HepG2 (cell line): Measurements from ENCODE around the gene ANP32B. TPM values are rescaled to one million over a fixed set of nuclear protein-coding genes. Genes with fewer than 3 reads are reported as not detected.
A peak's percentile ranks its signal among the peaks of the same experiment; 100 is the strongest.

Source experiments
- ATAC-seq: fragments of 200-7000 bp; cut with Tn5 transposase; 3 replicates; pipeline ENCODE4 v1.9.1; 2020; ENCODE audit warnings: mild to moderate bottlenecking, moderate library complexity
- BruUV-seq: library from RNA; stranded (reverse); fragments of 400-500 nt; replicated peaks from 2 replicates; lab custom pipeline; 2021; lab: Mats Ljungman, UMichigan
- CTCF ChIA-PET: fragments of 300-600 bp; formaldehyde crosslinking; extraction: SDS; loops from one replicate; lab custom pipeline; 2021; ENCODE audit warnings: low total read pairs, inconsistent platforms, low intra/inter-chr PET ratio; lab: Yijun Ruan, JAX
- POLR2A ChIA-PET: fragments of 350-600 bp; sonication (Branson Sonifier 250); formaldehyde crosslinking; loops from one replicate; lab custom pipeline; 2020; ENCODE audit warnings: antibody characterized with exemption, inconsistent platforms; lab: Yijun Ruan, JAX
- DNase-seq: peaks from one replicate; pipeline ENCODE4 v3.0.0-alpha.2; 2015; ENCODE audit warnings: low spot score
- FAIRE-seq: peaks from 3 replicates; lab custom pipeline; 2011; peaks lifted over from hg19 to GRCh38; lab: Jason Lieb, UNC
- H2AFZ ChIP-seq: one replicate; pipeline ENCODE4 v1.6.1; 2011; ENCODE audit warnings: low read length, inconsistent platforms
- H3K27ac ChIP-seq: fragments of 300-600 bp; 3 replicates; pipeline ENCODE4 v1.8.0; 2011; ENCODE audit warnings: mixed run types, mild to moderate bottlenecking, mixed read lengths, low read length, inconsistent platforms; ENCODE audit not compliant: insufficient read depth; ENCODE audit errors: extremely low read length
- H3K27me3 ChIP-seq, 2 experiments: fragments of 200-600 bp in 1 of 2; 2 replicates in 1 of 2; 3 replicates in 1 of 2; pipeline versions ENCODE4 v1.6.0 to v1.8.0; 2011; ENCODE audit warnings: low read length in 2 of 2, mild to moderate bottlenecking in 2 of 2, moderate library complexity in 2 of 2, inconsistent platforms in 1 of 2; ENCODE audit not compliant: insufficient read depth in 2 of 2, control insufficient read depth in 1 of 2
- H3K36me3 ChIP-seq, 2 experiments: fragments of 200-600 bp in 1 of 2; replicated peaks in 1 of 2; 2 replicates in 1 of 2; 3 replicates in 1 of 2; pipeline versions ENCODE4 v1.5.1 to v1.8.0; 2011; ENCODE audit warnings: low read length in 2 of 2, inconsistent platforms in 1 of 2; ENCODE audit not compliant: insufficient read depth in 2 of 2, control insufficient read depth in 1 of 2
- H3K4me1 ChIP-seq: 2 replicates; pipeline ENCODE4 v1.5.1; 2012; ENCODE audit warnings: low read length, inconsistent platforms; ENCODE audit not compliant: insufficient read depth
- H3K4me2 ChIP-seq: 2 replicates; pipeline ENCODE4 v1.6.0; 2011; ENCODE audit warnings: low read depth, low read length, inconsistent platforms
- H3K4me3 ChIP-seq, 3 experiments: fragments of 200-600 bp in 1 of 3; sonication (generic), shearing (Covaris generic) in 1 of 3; replicated peaks in 1 of 3; 2 replicates each; pipeline ENCODE4 v1.5.1; 2011 to 2016; ENCODE audit warnings: low read length in 3 of 3, inconsistent platforms in 2 of 3, low read depth in 2 of 3, mild to moderate bottlenecking in 2 of 3, control low read depth in 1 of 3, mixed read lengths in 1 of 3; ENCODE audit not compliant: insufficient read depth in 1 of 3
- H3K79me2 ChIP-seq: one replicate; pipeline ENCODE4 v1.6.1; 2011; ENCODE audit warnings: low read length, inconsistent platforms; ENCODE audit not compliant: insufficient read depth
- H3K9ac ChIP-seq: 2 replicates; pipeline ENCODE4 v1.6.0; 2011; ENCODE audit warnings: mild to moderate bottlenecking, low read depth, low read length, inconsistent platforms; ENCODE audit not compliant: insufficient read depth
- H3K9me3 ChIP-seq: 2 replicates; pipeline ENCODE4 v1.5.1; 2012; ENCODE audit warnings: mild to moderate bottlenecking, low read length
- H4K20me1 ChIP-seq: 2 replicates; pipeline ENCODE4 v1.6.0; 2011; ENCODE audit warnings: inconsistent platforms, mild to moderate bottlenecking, low read length, moderate library complexity; ENCODE audit not compliant: insufficient read depth
- CBX2 ChIP-seq, 2 experiments: fragments of 200-600 bp in 1 of 2; sonication (generic); formaldehyde crosslinking in 1 of 2; IDR thresholded peaks; 2 replicates each; pipeline versions ENCODE4 v1.7.0 to v1.8.1; 2018 to 2022; ENCODE audit warnings: low read depth in 2 of 2, low read length in 1 of 2, mild to moderate bottlenecking in 1 of 2, missing genetic modification reagents in 1 of 2
- JUN ChIP-seq: sonication (generic); formaldehyde crosslinking; IDR thresholded peaks from 2 replicates; pipeline ENCODE4 v1.4.0; 2020; ENCODE audit warnings: mild to moderate bottlenecking, missing genetic modification reagents
- NBN ChIP-seq: fragments of 450-650 bp; conservative IDR thresholded peaks from 2 replicates; pipeline ENCODE4 v1.6.1; 2017
- NCOA5 ChIP-seq: sonication (generic); formaldehyde crosslinking; IDR thresholded peaks from 2 replicates; pipeline ENCODE4 v1.4.0; 2020; ENCODE audit warnings: missing genetic modification reagents
- PAWR ChIP-seq: sonication (generic); formaldehyde crosslinking; IDR thresholded peaks from 2 replicates; pipeline ENCODE4 v1.4.0; 2020; ENCODE audit warnings: missing genetic modification reagents, mild to moderate bottlenecking, borderline replicate concordance
- REPIN1 ChIP-seq: sonication (generic); formaldehyde crosslinking; IDR thresholded peaks from 2 replicates; pipeline ENCODE4 v1.8.0; 2022; ENCODE audit warnings: missing genetic modification reagents, low read depth, mild to moderate bottlenecking, borderline replicate concordance
- REST ChIP-seq, 2 experiments: IDR thresholded peaks; 2 replicates each; pipeline ENCODE4 v1.6.1; 2011 to 2012; ENCODE audit warnings: low read length in 2 of 2, borderline replicate concordance in 1 of 2, low read depth in 1 of 2, mild to moderate bottlenecking in 1 of 2, moderate library complexity in 1 of 2
- TAF1 ChIP-seq: sonication (generic); formaldehyde crosslinking; IDR thresholded peaks from 2 replicates; pipeline ENCODE4 v1.4.0; 2020; ENCODE audit warnings: missing genetic modification reagents
- ZNF468 ChIP-seq: sonication (generic); formaldehyde crosslinking; IDR thresholded peaks from 2 replicates; pipeline ENCODE4 v1.8.0; 2022; ENCODE audit warnings: mild to moderate bottlenecking, moderate library complexity, missing genetic modification reagents
- ZNF574 ChIP-seq: sonication (generic); formaldehyde crosslinking; IDR thresholded peaks from 2 replicates; pipeline ENCODE4 v1.4.0; 2020; ENCODE audit warnings: missing genetic modification reagents
- ZNF687 ChIP-seq: sonication (generic); formaldehyde crosslinking; IDR thresholded peaks from 2 replicates; pipeline ENCODE4 v1.5.1; 2020; ENCODE audit warnings: mild to moderate bottlenecking, missing genetic modification reagents, moderate library complexity
- ZNF850 ChIP-seq: sonication (generic); formaldehyde crosslinking; conservative IDR thresholded peaks from 2 replicates; pipeline ENCODE4 v1.9.0; 2021; ENCODE audit warnings: mild to moderate bottlenecking, missing genetic modification reagents
- WGBS: methylation state at CpG from one replicate; pipeline ENCODE4 v1.1.6; 2017; ENCODE audit warnings: low lambda C conversion rate; 5-methylcytosine and 5-hydroxymethylcytosine counted together
- in situ Hi-C: cut with HindIII; loops from 2 replicates; pipeline ENCODE4 v1.10.0; 2017; ENCODE audit warnings: low pct_unique_long_range_greater_than_20kb; ENCODE audit not compliant: extremely low pct_ligation_motif_present
- intact Hi-C: fragments of 100-400 bp; cut with micrococcal nuclease; formaldehyde crosslinking; loops from one replicate; pipeline ENCODE4 v1.10.0; 2022; ENCODE audit not compliant: unreplicated experiment
- polyA plus RNA-seq, 8 experiments: library from polyadenylated mRNA; depleted of rRNA in 3 of 8; stranded (reverse) in 7 of 8; unstranded in 1 of 8; fragments of >200 nt; fragmentation: Illumina TruSeq in 4 of 8; extraction: Trizol in 4 of 8; gene quantifications; 2 replicates each; pipeline versions ENCODE4 v1.2.1 to v1.2.3, GENCODE V29; 2011 to 2016; ENCODE audit warnings: low read depth in 4 of 8, missing spikeins in 1 of 8, mixed read lengths in 1 of 8; ENCODE audit not compliant: insufficient read depth in 1 of 8
- total RNA-seq, 5 experiments: library from RNA; depleted of rRNA; stranded (reverse); fragments of >200 nt; fragmentation: Illumina TruSeq; extraction: Trizol; gene quantifications; 2 replicates each; pipeline ENCODE4 v1.2.3, GENCODE V29; 2016; ENCODE audit warnings: low read depth in 1 of 5

The ANP32B gene
- total and polyA plus RNA-seq, 2 of the 13 experiments (the other 11 are each of a cell fraction or from before 2014, with no cell fraction given), result 22.1 to 37.5 TPM

GRCh38 chr9:97962136-97962535, 21.0 kb upstream of the ANP32B start:
- in situ Hi-C loops, result no loop called here
- Histone ChIP-seq H3K79me2 (no peaks in the 10 kb centered on the region), H3K4me1 (no peaks in the 10 kb centered on the region), H3K27me3 (peaks cover 0 to 26% of the 10 kb centered on the region in 2 experiments; a peak in 2 of 5 replicates), H2AFZ (no peak overlapping the region), H3K9me3 (no peaks in the 10 kb centered on the region), H3K9ac (no peak overlapping the region), H3K4me3 (no peak overlapping the region), H3K27ac (no peak overlapping the region), H3K36me3 (no peaks in the 10 kb centered on the region), H3K4me2 (no peak overlapping the region), H4K20me1 (no peaks in the 10 kb centered on the region)
- intact Hi-C loops, result no loop called here
- WGBS, result 6% methylated on average over 4 of the region's 4 CpGs
- POLR2A ChIA-PET, result interaction anchor here (1.0 kb wide), 1 partner anchor 21 kb away, joined by 4 read pairs; the partner anchor contains the start of gene ANP32B
- CTCF ChIA-PET, result no interaction called here
- FAIRE-seq, result no peak
- peak; percentile 29; the same call in 1 of the 3 replicates for ATAC-seq
- DNase-seq, result no peak
- no TSS peak for BruUV-seq
- TF ChIP-seq PAWR (no peak), ZNF850 (CRISPR knock-in tag) (no peak), NBN (no peak), REPIN1 (CRISPR knock-in tag) (no peak), ZNF574 (no peak), REST (IDR thresholded peaks at IDR 0.05; ENCODE audit: borderline replicate concordance in 1 of 2, low read depth in 1 of 2, low read length in 2 of 2) (no peak), JUN (no peak), TAF1 (CRISPR knock-in tag) (no peak), NCOA5 (CRISPR knock-in tag) (no peak), ZNF468 (no peak), CBX2 (IDR thresholded peaks at IDR 0.05; ENCODE audit: low read depth, low read length) (no peak), CBX2 (CRISPR knock-in tag; IDR thresholded peaks at IDR 0.05; ENCODE audit: low read depth) (no peak), ZNF687 (CRISPR knock-in tag) (no peak)
